Suppressor macrophage treated with lipopolysaccharide for 1 hour (primary cell): ENCODE measurements around the gene HELB.

Experiments
- DNase-seq, 3 donors: peaks; one replicate each; pipeline ENCODE4 v3.0.0-alpha.2; 2020 to 2022

HELB gene

GRCh38 chr12:66367015-66367667 is 64.8 kb downstream of the HELB start:
- DNase-seq, result no peak

GRCh38 chr12:66371982-66372381 is 69.7 kb downstream of the HELB start:
- no peak for DNase-seq

GRCh38 chr12:66375560-66375959 is 73.3 kb downstream of the HELB start:
- no peak for DNase-seq

GRCh38 chr12:66379616-66380015 is 77.3 kb downstream of the HELB start:
- peak; percentile 26 to 56 (median 48) for DNase-seq

GRCh38 chr12:66380769-66381535 is 78.7 kb downstream of the HELB start:
- peak in 1 of 3 donors; percentile 17 for DNase-seq

GRCh38 chr12:66387117-66387516 is 84.8 kb downstream of the HELB start:
- no peak for DNase-seq
